Measurements from ENCODE around the gene CAVIN2.

GRCh38 chr2:191875859-191876258 lies 29.0 kb upstream of the CAVIN2 start:
- no peak for TF ChIP-seq EZH2 (IDR thresholded peaks at IDR 0.05; ENCODE audit: borderline replicate concordance, insufficient read depth, low read length, poor library complexity, severe bottlenecking)
- no peak for TF ChIP-seq EP300 (conservative IDR thresholded peaks at IDR 0.05; ENCODE audit: poor library complexity, severe bottlenecking)
